OCI-LY3 (cell line): Measurements from ENCODE around the gene LHX4.

ENCODE experiments used
- H2AFZ ChIP-seq: fragments of 200-600, 300-600 bp; shearing (Covaris generic); 2 replicates; pipeline ENCODE4 v1.6.0; 2014; ENCODE audit warnings: antibody characterized with exemption, low read depth, low read length
- H3K27ac ChIP-seq: fragments of 200-600, 300-600 bp; sonication (generic); 2 replicates; pipeline ENCODE4 v1.5.1; 2014; ENCODE audit warnings: mild to moderate bottlenecking, low read length, moderate library complexity, mixed read lengths
- H3K27me3 ChIP-seq: fragments of 200-600, 300-600 bp; sonication (generic); 2 replicates; pipeline ENCODE4 v1.6.1; 2014; ENCODE audit warnings: low read depth, low read length, mixed read lengths
- H3K36me3 ChIP-seq: fragments of 200-600, 300-600 bp; sonication (generic); replicated peaks from 2 replicates; pipeline ENCODE3; 2014; ENCODE audit warnings: low read depth, low read length, mixed read lengths
- H3K4me1 ChIP-seq: fragments of 300-600, 200-600 bp; sonication (generic); 2 replicates; pipeline ENCODE4 v1.6.1; 2014; ENCODE audit warnings: low read length, mixed read lengths
- H3K4me2 ChIP-seq: fragments of 200-600, 300-600 bp; sonication (generic); 2 replicates; pipeline ENCODE4 v1.6.1; 2014; ENCODE audit warnings: low read length, mixed read lengths
- H3K4me3 ChIP-seq: fragments of 300-600, 200-600 bp; sonication (generic); 2 replicates; pipeline ENCODE4 v1.5.1; 2014; ENCODE audit warnings: antibody characterized with exemption, mild to moderate bottlenecking, low read length, moderate library complexity
- H3K79me2 ChIP-seq: fragments of 300-600, 200-600 bp; shearing (Covaris generic); 2 replicates; pipeline ENCODE4 v1.6.1; 2014; ENCODE audit warnings: mild to moderate bottlenecking, low read length, mixed read lengths
- H3K9ac ChIP-seq: fragments of 300-600, 200-600 bp; shearing (Covaris generic); 2 replicates; pipeline ENCODE4 v1.6.0; 2014; ENCODE audit warnings: mild to moderate bottlenecking, low read length, moderate library complexity
- H3K9me3 ChIP-seq: fragments of 200-600, 300-600 bp; shearing (Covaris generic); 2 replicates; pipeline ENCODE4 v1.6.1; 2014; ENCODE audit warnings: low read length, mixed read lengths; ENCODE audit not compliant: insufficient read depth
- H4K20me1 ChIP-seq: fragments of 200-600, 300-600 bp; sonication (generic); 2 replicates; pipeline ENCODE4 v1.6.1; 2016; ENCODE audit warnings: low read length, mixed read lengths; ENCODE audit not compliant: insufficient read depth
- CTCF ChIP-seq: fragments of 200-600, 300-600 bp; sonication (generic); IDR thresholded peaks from 2 replicates; pipeline ENCODE4 v1.5.1; 2014; ENCODE audit warnings: antibody characterized with exemption, low read length, low read depth
- EZH2phosphoT487 ChIP-seq: fragments of 200-600 bp; shearing (Covaris generic); IDR thresholded peaks from 2 replicates; pipeline ENCODE4 v1.6.1; 2018; ENCODE audit warnings: antibody characterized with exemption, mixed run types, low read depth

The LHX4 gene

DNA sequence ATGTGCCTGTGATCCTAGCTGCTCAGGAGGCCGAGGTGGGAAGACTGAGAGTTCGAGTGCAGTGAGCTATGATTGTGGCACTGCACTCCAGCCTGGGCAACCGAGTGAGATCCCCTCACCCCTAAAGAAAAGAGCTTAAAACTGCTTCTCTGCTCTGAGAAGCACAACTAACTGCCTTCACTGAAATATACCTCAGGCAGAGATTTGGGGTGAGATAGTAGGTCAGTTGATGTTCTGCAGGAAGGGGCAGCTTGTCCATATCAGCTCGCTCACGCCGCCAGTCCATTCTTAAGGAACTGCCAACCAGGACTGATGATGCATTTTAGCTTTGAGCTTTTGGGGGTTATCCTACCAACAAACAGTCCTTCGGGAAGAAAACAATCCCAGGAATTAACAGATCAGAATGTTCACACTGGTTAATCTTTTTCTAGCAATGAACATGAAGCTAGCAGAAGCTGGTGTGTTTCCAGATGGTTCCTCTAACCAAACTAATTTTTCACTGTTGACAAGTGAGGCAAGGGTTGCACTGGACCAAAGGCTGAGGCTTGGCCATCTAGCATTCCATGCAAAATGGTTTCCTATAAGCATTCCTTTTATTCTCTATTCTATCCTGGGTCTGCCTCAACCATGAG lies 31.6 kb downstream of the LHX4 start:
- H3K27me3 ChIP-seq, result no peaks in the 10 kb centered on the region
- H3K9ac ChIP-seq, result no peak overlapping the region
- H2AFZ ChIP-seq, result no peak overlapping the region
- no peaks in the 10 kb centered on the region for H4K20me1 ChIP-seq
- no peak overlapping the region for H3K27ac ChIP-seq
- no peak for TF ChIP-seq EZH2phosphoT487
- TF ChIP-seq CTCF, result no peak
- H3K36me3 ChIP-seq, result no peaks in the 10 kb centered on the region
- no peak overlapping the region for H3K4me3 ChIP-seq
- no peaks in the 10 kb centered on the region for H3K4me1 ChIP-seq
- no peaks in the 10 kb centered on the region for H3K79me2 ChIP-seq
- no peaks in the 10 kb centered on the region for H3K9me3 ChIP-seq
- H3K4me2 ChIP-seq, result no peak overlapping the region

GRCh38 chr1:180262628-180263488 lies 32.8 kb downstream of the LHX4 start:
- no peaks in the 10 kb centered on the region for H3K27me3 ChIP-seq
- no peaks in the 10 kb centered on the region for H3K79me2 ChIP-seq
- no peaks in the 10 kb centered on the region for H3K4me1 ChIP-seq
- no peak overlapping the region for H2AFZ ChIP-seq
- no peak for TF ChIP-seq CTCF
- TF ChIP-seq EZH2phosphoT487, result no peak
- H3K36me3 ChIP-seq, result no peaks in the 10 kb centered on the region
- H4K20me1 ChIP-seq, result no peaks in the 10 kb centered on the region
- no peak overlapping the region for H3K4me3 ChIP-seq
- no peak overlapping the region for H3K27ac ChIP-seq
- H3K4me2 ChIP-seq, result no peak overlapping the region
- H3K9me3 ChIP-seq, result no peaks in the 10 kb centered on the region
- H3K9ac ChIP-seq, result no peak overlapping the region

DNA sequence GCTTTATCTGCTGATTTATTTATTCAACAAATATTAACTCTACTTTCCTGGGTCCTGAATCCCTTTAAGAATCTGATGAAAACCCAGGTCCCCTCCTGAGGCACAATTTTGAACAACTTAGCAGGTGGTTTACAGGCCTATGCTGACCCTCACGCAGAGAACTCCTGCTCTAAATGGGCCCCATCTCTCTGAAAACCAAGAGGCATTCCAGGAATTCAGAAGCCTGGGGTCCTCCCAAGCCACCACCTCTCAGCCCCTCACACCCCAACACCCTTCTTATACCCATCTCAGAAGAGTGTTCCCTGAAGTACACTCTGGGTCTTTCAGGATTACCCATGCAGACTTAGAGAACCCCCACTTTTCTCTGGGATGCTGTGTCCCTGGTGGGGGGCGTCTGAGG lies 34.5 kb downstream of the LHX4 start:
- TF ChIP-seq CTCF (no peak), EZH2phosphoT487 (no peak)
- no peaks in the 10 kb centered on the region for H3K4me1 ChIP-seq
- H3K27me3 ChIP-seq, result no peaks in the 10 kb centered on the region
- H3K9me3 ChIP-seq, result no peaks in the 10 kb centered on the region
- H3K4me3 ChIP-seq, result no peak overlapping the region
- no peak overlapping the region for H3K9ac ChIP-seq
- H3K36me3 ChIP-seq, result no peaks in the 10 kb centered on the region
- H3K79me2 ChIP-seq, result no peaks in the 10 kb centered on the region
- no peak overlapping the region for H3K4me2 ChIP-seq
- H3K27ac ChIP-seq, result no peak overlapping the region
- H4K20me1 ChIP-seq, result no peaks in the 10 kb centered on the region
- H2AFZ ChIP-seq, result no peak overlapping the region

- Histone ChIP-seq H3K4me3 (no peak overlapping the region), H3K4me2 (no peak overlapping the region), H3K79me2 (no peaks in the 10 kb centered on the region), H3K9ac (no peak overlapping the region), H3K27ac (no peak overlapping the region), H3K9me3 (no peaks in the 10 kb centered on the region), H4K20me1 (no peaks in the 10 kb centered on the region), H3K27me3 (no peaks in the 10 kb centered on the region), H2AFZ (no peak overlapping the region), H3K4me1 (no peaks in the 10 kb centered on the region), H3K36me3 (no peaks in the 10 kb centered on the region)
- TF ChIP-seq CTCF (no peak), EZH2phosphoT487 (no peak)
Observed at GRCh38 chr1:180265201-180265600, 35.1 kb downstream of the LHX4 start.
